ENCODE data around the gene METTL16. TPM values are rescaled to one million over a fixed set of nuclear protein-coding genes. Genes with fewer than 3 reads are reported as not detected.
A peak's percentile ranks its signal among the peaks of the same experiment; 100 is the strongest.

The METTL16 gene
- total and polyA plus RNA-seq, 9 of the 15 experiments (the other 6 are each of a cell fraction or from before 2014, with no cell fraction given), result 12.1 to 30.5 (median 19.8) TPM

DNA sequence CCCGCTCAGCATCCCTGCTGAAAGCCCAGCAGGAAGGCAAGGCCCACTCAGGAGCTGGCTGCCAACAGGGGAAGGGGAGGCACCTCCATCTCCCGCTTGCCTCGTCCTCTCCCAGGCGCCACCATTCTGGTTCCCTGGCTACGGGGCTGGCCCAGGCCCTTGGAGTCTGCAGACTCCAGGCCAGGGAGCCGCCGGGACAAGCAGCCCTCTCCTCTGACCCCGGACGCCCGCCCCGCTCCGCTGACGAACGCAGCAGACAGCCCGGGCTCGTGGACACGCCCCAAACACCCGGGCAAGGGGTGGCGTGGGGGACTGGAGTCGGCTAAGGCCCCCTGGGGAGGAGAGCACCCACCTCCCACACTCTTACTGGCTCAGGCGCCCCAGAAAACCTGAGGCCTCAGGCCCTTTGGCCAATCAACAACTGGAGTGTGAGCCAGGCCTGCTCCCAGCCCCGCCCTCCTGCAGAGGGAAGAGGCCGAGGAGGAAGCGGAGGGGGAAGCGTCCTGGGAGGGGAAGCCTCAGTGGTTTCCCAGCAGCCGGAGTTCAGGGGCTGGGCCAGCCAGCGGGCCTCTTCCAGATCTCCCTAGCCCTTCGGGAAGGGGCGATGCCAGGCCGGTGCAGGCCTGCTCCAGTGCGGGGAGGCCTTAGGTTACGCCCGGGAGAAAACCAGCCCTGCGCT is 115.0 kb downstream of the METTL16 start (continued):
- TF ChIP-seq, protein P1, sequence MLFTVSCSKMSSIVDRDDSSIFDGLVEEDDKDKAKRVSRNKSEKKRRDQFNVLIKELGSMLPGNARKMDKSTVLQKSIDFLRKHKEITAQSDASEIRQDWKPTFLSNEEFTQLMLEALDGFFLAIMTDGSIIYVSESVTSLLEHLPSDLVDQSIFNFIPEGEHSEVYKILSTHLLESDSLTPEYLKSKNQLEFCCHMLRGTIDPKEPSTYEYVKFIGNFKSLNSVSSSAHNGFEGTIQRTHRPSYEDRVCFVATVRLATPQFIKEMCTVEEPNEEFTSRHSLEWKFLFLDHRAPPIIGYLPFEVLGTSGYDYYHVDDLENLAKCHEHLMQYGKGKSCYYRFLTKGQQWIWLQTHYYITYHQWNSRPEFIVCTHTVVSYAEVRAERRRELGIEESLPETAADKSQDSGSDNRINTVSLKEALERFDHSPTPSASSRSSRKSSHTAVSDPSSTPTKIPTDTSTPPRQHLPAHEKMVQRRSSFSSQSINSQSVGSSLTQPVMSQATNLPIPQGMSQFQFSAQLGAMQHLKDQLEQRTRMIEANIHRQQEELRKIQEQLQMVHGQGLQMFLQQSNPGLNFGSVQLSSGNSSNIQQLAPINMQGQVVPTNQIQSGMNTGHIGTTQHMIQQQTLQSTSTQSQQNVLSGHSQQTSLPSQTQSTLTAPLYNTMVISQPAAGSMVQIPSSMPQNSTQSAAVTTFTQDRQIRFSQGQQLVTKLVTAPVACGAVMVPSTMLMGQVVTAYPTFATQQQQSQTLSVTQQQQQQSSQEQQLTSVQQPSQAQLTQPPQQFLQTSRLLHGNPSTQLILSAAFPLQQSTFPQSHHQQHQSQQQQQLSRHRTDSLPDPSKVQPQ (CRISPR knock-in tag; IDR thresholded peaks at IDR 0.05; ENCODE audit: borderline replicate concordance), result no peak
- TF ChIP-seq ETV1 (tag; conservative IDR thresholded peaks at IDR 0.05; ENCODE audit: low read depth), result 0 out of 2 replicates have a peak, but pooled peaks have one; percentile 15
- TF ChIP-seq, protein P2, sequence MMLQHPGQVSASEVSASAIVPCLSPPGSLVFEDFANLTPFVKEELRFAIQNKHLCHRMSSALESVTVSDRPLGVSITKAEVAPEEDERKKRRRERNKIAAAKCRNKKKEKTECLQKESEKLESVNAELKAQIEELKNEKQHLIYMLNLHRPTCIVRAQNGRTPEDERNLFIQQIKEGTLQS (IDR thresholded peaks at IDR 0.05), result no peak
- TF ChIP-seq, protein P2 (CRISPR knock-in tag; conservative IDR thresholded peaks at IDR 0.05), result no peak
- peak; percentile 68 for TF ChIP-seq RBFOX2 (IDR thresholded peaks at IDR 0.05; ENCODE audit: low read depth, low read length)
- TF ChIP-seq, protein P3, sequence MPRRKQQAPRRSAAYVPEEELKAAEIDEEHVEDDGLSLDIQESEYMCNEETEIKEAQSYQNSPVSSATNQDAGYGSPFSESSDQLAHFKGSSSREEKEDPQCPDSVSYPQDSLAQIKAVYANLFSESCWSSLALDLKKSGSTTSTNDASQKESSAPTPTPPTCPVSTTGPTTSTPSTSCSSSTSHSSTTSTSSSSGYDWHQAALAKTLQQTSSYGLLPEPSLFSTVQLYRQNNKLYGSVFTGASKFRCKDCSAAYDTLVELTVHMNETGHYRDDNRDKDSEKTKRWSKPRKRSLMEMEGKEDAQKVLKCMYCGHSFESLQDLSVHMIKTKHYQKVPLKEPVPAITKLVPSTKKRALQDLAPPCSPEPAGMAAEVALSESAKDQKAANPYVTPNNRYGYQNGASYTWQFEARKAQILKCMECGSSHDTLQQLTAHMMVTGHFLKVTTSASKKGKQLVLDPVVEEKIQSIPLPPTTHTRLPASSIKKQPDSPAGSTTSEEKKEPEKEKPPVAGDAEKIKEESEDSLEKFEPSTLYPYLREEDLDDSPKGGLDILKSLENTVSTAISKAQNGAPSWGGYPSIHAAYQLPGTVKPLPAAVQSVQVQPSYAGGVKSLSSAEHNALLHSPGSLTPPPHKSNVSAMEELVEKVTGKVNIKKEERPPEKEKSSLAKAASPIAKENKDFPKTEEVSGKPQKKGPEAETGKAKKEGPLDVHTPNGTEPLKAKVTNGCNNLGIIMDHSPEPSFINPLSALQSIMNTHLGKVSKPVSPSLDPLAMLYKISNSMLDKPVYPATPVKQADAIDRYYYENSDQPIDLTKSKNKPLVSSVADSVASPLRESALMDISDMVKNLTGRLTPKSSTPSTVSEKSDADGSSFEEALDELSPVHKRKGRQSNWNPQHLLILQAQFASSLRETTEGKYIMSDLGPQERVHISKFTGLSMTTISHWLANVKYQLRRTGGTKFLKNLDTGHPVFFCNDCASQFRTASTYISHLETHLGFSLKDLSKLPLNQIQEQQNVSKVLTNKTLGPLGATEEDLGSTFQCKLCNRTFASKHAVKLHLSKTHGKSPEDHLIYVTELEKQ (CRISPR knock-in tag; IDR thresholded peaks at IDR 0.05), result no peak
- TF ChIP-seq SMAD3 (CRISPR knock-in tag; conservative IDR thresholded peaks at IDR 0.05), result no peak
- TF ChIP-seq FOXM1 (IDR thresholded peaks at IDR 0.05; ENCODE audit: low read depth), result no peak
- TF ChIP-seq FOXM1 (CRISPR knock-in tag; IDR thresholded peaks at IDR 0.05; ENCODE audit: low read depth), result no peak
- TF ChIP-seq SPI1 (IDR thresholded peaks at IDR 0.05; ENCODE audit: borderline replicate concordance, low read depth, low read length), result peak; percentile 67; the same call in 1 of the 2 replicates
- TF ChIP-seq, protein P4, sequence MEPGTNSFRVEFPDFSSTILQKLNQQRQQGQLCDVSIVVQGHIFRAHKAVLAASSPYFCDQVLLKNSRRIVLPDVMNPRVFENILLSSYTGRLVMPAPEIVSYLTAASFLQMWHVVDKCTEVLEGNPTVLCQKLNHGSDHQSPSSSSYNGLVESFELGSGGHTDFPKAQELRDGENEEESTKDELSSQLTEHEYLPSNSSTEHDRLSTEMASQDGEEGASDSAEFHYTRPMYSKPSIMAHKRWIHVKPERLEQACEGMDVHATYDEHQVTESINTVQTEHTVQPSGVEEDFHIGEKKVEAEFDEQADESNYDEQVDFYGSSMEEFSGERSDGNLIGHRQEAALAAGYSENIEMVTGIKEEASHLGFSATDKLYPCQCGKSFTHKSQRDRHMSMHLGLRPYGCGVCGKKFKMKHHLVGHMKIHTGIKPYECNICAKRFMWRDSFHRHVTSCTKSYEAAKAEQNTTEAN (CRISPR knock-in tag; IDR thresholded peaks at IDR 0.05), result no peak
- TF ChIP-seq SOX6 (IDR thresholded peaks at IDR 0.05), result no peak
- TF ChIP-seq HMGN3 (IDR thresholded peaks at IDR 0.05; ENCODE audit: borderline replicate concordance, extremely low read depth, insufficient read length, low read depth, low read length), result no peak
- TF ChIP-seq ATF1 (CRISPR knock-in tag; IDR thresholded peaks at IDR 0.05), result no peak
- peak; percentile 27 for TF ChIP-seq ATF1 (tag; IDR thresholded peaks at IDR 0.05)
- no peak for TF ChIP-seq BCL6 (CRISPR knock-in tag; IDR thresholded peaks at IDR 0.05)
- TF ChIP-seq SAFB (IDR thresholded peaks at IDR 0.05; ENCODE audit: borderline replicate concordance, low read depth, low read length), result peak; percentile 59; the same call in 1 of the 2 replicates
- peak; percentile 73 for TF ChIP-seq NFYB (IDR thresholded peaks at IDR 0.05; ENCODE audit: extremely low read depth, insufficient read length)

Data from K562 (cell line).